ENCODE results near the gene ACSF3.

ACSF3 gene

GRCh38 chr16:89046491-89046890 lies 47.2 kb upstream of the ACSF3 start:
- Histone ChIP-seq H3K27ac (ENCODE audit: extremely low read depth, low read depth, low read length) (no peak overlapping the region), H3K36me3 (ENCODE audit: control insufficient read depth in 2 of 2, insufficient read depth in 1 of 2, low read length in 2 of 2) (no peaks in the 10 kb centered on the region), H3K4me3 (ENCODE audit: low read depth, low read length) (no peak overlapping the region), H3K9me3 (ENCODE audit: control insufficient read depth, insufficient read depth, low read depth, low read length) (no peaks in the 10 kb centered on the region), H3K4me1 (ENCODE audit: control insufficient read depth, insufficient read depth, low read length) (no peaks in the 10 kb centered on the region; the same call in 1 of the 2 replicates)
- ChIA-PET CTCF (no interaction called here), POLR2A (no interaction called here)
- TF ChIP-seq ZNF114 (tag by site-specific recombination; IDR thresholded peaks at IDR 0.05) (no peak), ZNF610 (tag by site-specific recombination; IDR thresholded peaks at IDR 0.05; ENCODE audit: borderline replicate concordance) (no peak), ZFP3 (tag by site-specific recombination; IDR thresholded peaks at IDR 0.05; ENCODE audit: low read depth) (no peak), ZNF488 (tag by site-specific recombination; IDR thresholded peaks at IDR 0.05) (no peak)

GRCh38 chr16:89047331-89048089 lies 46.1 kb upstream of the ACSF3 start:
- CTCF ChIA-PET = no interaction called here
- POLR2A ChIA-PET = no interaction called here
- TF ChIP-seq RBAK (tag by site-specific recombination; IDR thresholded peaks at IDR 0.05) (no peak), GLIS2 (tag by site-specific recombination; IDR thresholded peaks at IDR 0.05) (0 out of 2 replicates have a peak, but pooled peaks have one; percentile 15)

GRCh38 chr16:89048090-89048725 lies 45.4 kb upstream of the ACSF3 start:
- no peaks in the 10 kb centered on the region for H3K36me3 ChIP-seq (ENCODE audit: control insufficient read depth in 2 of 2, insufficient read depth in 1 of 2, low read length in 2 of 2)
- H3K4me3 ChIP-seq (ENCODE audit: low read depth, low read length) = no peak overlapping the region
- no peaks in the 10 kb centered on the region; the same call in 1 of the 2 replicates for H3K4me1 ChIP-seq (ENCODE audit: control insufficient read depth, insufficient read depth, low read length)
- ChIA-PET CTCF (no interaction called here), POLR2A (no interaction called here)
- no peak for TF ChIP-seq ZNF324 (tag by site-specific recombination; IDR thresholded peaks at IDR 0.05)
- TF ChIP-seq KLF17 (tag by site-specific recombination; IDR thresholded peaks at IDR 0.05) = no peak
- TF ChIP-seq ZNF658 (tag by site-specific recombination; IDR thresholded peaks at IDR 0.05) = no peak
- H3K27ac ChIP-seq (ENCODE audit: extremely low read depth, low read depth, low read length) = no peak overlapping the region
- H3K9me3 ChIP-seq (ENCODE audit: control insufficient read depth, insufficient read depth, low read depth, low read length) = no peaks in the 10 kb centered on the region

More at GRCh38 chr16:89047331-89048089, 46.1 kb upstream of the ACSF3 start:
- Histone ChIP-seq H3K4me1 (ENCODE audit: control insufficient read depth, insufficient read depth, low read length) (no peaks in the 10 kb centered on the region; the same call in 1 of the 2 replicates), H3K36me3 (ENCODE audit: control insufficient read depth in 2 of 2, insufficient read depth in 1 of 2, low read length in 2 of 2) (no peaks in the 10 kb centered on the region), H3K4me3 (ENCODE audit: low read depth, low read length) (no peak overlapping the region), H3K27ac (ENCODE audit: extremely low read depth, low read depth, low read length) (no peak overlapping the region), H3K9me3 (ENCODE audit: control insufficient read depth, insufficient read depth, low read depth, low read length) (no peaks in the 10 kb centered on the region)

GRCh38 chr16:89048871-89049422 lies 44.7 kb upstream of the ACSF3 start:
- H3K36me3 ChIP-seq (ENCODE audit: control insufficient read depth in 2 of 2, insufficient read depth in 1 of 2, low read length in 2 of 2) = no peaks in the 10 kb centered on the region
- CTCF ChIA-PET = no interaction called here
- H3K4me1 ChIP-seq (ENCODE audit: control insufficient read depth, insufficient read depth, low read length) = no peaks in the 10 kb centered on the region; the same call in 1 of the 2 replicates
- H3K4me3 ChIP-seq (ENCODE audit: low read depth, low read length) = no peak overlapping the region
- POLR2A ChIA-PET = no interaction called here
- TF ChIP-seq WT1 (tag by site-specific recombination; IDR thresholded peaks at IDR 0.05) = no peak
- no peak for TF ChIP-seq ZNF146 (tag by site-specific recombination; IDR thresholded peaks at IDR 0.05)
- TF ChIP-seq EGR2 (tag by site-specific recombination; IDR thresholded peaks at IDR 0.05; ENCODE audit: low read depth) = no peak
- TF ChIP-seq ZNF155 (tag by site-specific recombination; IDR thresholded peaks at IDR 0.05) = no peak
- TF ChIP-seq, protein P1, sequence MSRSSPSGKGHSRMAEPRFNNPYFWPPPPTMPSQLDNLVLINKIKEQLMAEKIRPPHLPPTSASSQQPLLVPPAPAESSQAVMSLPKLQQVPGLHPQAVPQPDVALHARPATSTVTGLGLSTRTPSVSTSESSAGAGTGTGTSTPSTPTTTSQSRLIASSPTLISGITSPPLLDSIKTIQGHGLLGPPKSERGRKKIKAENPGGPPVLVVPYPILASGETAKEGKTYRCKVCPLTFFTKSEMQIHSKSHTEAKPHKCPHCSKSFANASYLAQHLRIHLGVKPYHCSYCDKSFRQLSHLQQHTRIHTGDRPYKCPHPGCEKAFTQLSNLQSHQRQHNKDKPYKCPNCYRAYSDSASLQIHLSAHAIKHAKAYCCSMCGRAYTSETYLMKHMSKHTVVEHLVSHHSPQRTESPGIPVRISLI (tag by site-specific recombination; IDR thresholded peaks at IDR 0.05) = no peak
- TF ChIP-seq ZFP3 (tag by site-specific recombination; IDR thresholded peaks at IDR 0.05; ENCODE audit: low read depth) = no peak
- TF ChIP-seq KLF1 (tag by site-specific recombination; IDR thresholded peaks at IDR 0.05) = no peak
- no peak for TF ChIP-seq KLF7 (tag by site-specific recombination; IDR thresholded peaks at IDR 0.05; ENCODE audit: borderline replicate concordance)
- TF ChIP-seq TSHZ1 (tag by site-specific recombination; IDR thresholded peaks at IDR 0.05; ENCODE audit: borderline replicate concordance) = no peak
- TF ChIP-seq ZNF175 (tag by site-specific recombination; IDR thresholded peaks at IDR 0.05) = no peak
- TF ChIP-seq ZNF791 (tag by site-specific recombination; IDR thresholded peaks at IDR 0.05) = no peak
- H3K9me3 ChIP-seq (ENCODE audit: control insufficient read depth, insufficient read depth, low read depth, low read length) = no peaks in the 10 kb centered on the region
- H3K27ac ChIP-seq (ENCODE audit: extremely low read depth, low read depth, low read length) = no peak overlapping the region
